Embryonic facial prominence (tissue), 1 donor: ENCODE data around the gene LPXN.

ENCODE experiments used
- DNase-seq: peaks from one replicate; pipeline ENCODE4 v3.0.0-alpha.2; 2016; ENCODE audit errors: extremely low spot score

LPXN gene

DNA sequence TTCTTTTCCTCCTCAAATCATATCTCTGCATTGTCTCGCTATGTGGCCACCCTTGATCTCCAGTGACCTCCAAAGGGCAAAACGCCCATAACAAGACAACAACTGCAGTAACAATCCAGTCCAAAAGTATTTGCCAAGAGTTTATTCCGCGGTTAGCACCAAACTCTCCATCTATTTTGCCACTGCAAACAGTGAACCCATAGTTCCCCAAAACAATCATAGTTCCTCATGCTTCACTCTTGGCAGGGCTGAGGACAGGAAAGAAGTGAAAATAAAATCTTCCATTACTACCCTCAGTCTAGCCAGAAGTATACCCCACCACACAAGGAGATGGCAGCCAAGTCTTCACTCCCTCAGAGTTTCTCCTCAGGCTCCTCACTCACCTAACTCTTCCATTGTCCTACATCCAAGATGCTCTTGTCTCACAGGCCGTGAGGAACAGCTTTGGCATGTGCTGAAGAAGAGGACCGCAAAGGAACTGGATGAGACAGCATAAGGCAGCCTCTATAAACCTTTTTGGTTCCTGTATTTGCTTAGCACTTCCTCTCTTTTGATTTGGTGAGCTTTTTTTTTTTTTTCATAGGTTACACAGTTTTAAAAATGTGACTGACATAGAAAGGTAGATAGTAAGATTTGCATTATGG, at the start of gene LPXN:
LPXN (minus strand) TSS at position 480 of the 644 bp plus-strand sequence; CDS start at position 396, 84 bp downstream.
- no peak for DNase-seq

DNA sequence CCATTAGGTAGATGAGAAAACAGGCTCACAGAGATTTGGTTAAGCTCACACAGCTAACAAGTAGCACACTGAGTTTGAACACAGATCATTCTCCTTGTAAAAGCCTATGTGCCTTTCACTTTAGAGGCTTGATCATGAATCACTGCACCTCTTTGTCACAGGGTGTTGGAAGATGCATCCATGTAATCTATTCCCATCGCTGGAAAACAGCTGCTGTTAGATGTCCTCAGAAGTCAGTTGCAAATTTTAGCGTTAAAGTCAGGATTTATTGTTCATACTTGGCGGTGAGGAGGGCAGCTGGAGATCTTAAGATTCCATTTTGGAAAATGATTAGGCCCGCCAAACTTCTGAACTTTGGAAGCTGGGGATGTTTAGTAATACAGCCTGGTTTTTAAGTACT, 49.4 kb upstream of the LPXN start:
- DNase-seq: no peak

DNA sequence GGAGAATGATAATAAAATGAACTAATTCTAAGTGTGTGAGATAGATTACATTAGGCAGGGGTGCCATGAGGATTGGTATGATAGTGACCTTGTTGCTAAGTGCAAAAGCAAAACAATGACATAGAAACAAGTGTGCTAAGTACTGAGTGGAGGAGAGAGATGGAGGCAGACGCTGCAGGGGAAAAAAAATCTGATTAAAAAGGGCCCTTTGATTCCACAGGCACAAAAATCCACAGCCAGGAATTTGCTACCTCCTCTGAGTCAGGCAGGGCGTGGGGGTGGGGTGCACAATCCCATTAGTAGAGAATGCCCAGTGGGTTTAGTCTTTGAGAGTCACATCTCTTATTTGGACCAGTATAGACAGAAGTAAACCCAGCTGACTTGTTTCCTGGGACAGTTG, 46.7 kb upstream of the LPXN start, which contains the start of gene CNTF:
CNTF (plus strand) TSS at position 322 of the 400 bp plus-strand sequence. CDS start 88 bp downstream, outside the sequence.
- no peak for DNase-seq

- DNase-seq: no peak
Observed at GRCh38 chr11:58621586-58622262, 46.1 kb upstream of the LPXN start.

GRCh38 chr11:58617976-58618557, 42.4 kb upstream of the LPXN start:
- DNase-seq: no peak

- DNase-seq: no peak
Observed at GRCh38 chr11:58616594-58616993, 40.9 kb upstream of the LPXN start.

DNA sequence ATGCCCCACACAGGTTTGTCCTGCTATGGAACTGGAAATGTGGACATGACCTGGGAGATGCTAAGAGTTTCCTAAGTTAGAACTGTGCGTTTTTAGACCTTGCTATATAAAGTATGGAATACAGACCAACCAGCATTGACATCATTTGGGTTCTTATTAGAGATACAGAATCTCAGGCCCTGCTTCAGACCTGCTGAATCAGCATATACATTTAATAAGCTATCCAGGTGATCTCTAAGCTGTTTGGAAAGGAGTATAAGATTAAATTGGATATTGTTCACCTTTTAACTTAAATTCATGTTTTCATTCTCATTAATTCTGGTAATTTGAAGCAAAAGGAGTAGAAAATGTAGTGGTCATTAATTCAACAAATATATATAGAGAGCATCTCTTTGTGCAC, 39.9 kb upstream of the LPXN start:
- DNase-seq: no peak

DNA sequence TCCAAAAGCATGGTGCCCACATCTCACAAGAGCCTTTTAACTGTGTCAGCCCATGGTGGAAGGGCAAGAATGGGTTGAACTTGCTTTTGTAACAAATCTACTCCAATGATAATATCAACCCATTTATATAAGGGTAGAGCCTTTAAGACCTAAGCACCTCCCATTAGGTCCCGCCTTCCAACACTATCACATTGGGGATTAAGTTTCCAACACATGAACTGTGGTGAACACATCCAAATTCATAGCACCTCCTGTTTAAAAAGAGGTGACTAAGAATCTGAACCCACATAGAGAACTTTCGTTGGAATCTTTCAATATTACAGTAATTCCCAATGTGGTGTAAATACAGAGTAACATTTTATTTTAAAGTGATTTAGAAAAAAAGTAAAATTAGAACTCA, 37.6 kb upstream of the LPXN start:
- no peak for DNase-seq

- DNase-seq: no peak
Observed at GRCh38 chr11:58609723-58610122, 34.1 kb upstream of the LPXN start.

DNA sequence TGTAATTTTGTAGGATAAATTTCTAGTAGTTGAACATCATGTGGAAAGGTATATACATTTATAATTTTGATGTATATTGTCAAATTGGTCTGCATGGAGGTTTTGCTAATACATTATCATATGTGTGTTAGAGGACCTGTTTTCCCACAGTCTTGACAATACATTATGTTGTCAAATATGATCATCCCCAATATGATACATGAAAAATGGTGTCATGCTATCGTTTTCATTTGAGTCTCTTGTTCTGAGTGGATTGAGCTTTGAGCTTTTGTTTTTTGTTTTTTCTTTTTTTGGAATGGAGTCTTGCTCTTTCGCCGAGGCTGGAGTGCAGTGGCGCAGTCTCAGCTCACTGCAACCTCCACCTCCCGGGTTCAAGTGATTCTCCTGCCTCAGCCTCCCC, 32.7 kb upstream of the LPXN start:
- DNase-seq: no peak

GRCh38 chr11:58606930-58607714, 31.5 kb upstream of the LPXN start:
- DNase-seq: no peak

DNA sequence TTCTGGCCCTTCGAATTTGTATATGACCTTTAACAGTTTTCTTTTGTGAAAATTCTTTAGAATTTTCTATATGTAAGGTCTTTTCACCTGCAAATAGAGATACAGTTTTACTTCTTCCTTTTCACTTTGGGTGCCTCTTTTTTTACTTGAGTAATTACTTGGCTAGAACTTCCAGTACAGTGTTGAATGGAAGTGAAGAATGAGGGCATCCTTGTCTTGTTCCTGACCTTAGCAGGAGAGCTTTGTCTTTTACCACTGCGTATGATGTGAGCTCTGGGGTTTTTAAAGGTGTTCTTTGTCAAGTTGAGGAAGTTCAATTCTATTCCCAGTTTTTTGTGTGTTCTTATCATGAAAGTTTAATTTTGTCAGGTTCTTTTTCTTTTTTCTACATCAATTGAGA, 24.9 kb upstream of the LPXN start:
- DNase-seq: no peak

DNA sequence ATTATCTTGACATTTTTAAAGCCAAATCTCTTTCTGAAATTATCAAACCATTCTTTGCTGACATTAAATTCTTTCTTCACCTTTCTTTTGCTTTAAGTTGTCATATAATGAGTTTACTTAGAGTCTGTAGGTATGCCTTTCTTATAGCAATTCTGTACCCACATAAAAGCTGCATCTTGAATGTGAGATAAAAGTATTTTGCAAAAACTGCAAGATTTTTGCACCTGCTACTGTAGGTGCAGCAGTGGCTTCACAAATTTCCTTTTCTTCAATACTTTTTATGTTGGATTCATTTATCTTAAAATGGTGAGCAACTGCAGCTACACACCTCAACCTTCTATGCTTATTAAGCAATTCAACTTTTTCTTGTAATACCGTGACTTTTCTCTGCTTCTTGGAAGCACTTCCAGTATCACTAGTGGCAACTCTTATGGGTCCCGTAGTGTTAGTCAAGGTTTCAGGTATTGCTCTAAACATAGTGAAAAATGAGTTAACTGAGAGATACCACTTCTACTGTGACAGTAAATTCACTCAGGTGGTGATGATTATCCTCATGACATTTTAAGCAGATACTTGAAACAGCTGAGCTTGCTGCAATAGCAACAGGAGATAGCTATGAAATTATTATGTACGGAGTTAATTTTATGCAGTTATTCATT, 22.0 kb upstream of the LPXN start:
- no peak for DNase-seq

DNA sequence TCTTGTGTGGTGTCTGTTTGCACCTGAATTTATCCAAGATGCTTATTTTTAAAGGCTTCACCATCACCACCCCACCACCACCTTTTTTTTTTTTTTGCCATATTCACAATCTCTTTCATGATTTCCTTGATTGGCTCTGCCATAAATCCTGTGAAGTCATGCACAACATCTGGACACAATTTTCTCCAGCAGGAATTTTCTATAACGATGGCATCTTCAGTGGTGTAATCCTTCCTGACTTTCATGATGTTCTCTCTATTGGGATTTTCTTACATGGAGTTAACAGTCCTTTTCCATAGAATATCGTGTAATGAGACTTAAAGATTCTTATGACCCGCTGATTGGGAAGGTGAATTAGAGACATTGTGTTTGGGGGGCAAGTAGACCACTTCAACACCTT, 21.0 kb upstream of the LPXN start:
- no peak for DNase-seq

DNA sequence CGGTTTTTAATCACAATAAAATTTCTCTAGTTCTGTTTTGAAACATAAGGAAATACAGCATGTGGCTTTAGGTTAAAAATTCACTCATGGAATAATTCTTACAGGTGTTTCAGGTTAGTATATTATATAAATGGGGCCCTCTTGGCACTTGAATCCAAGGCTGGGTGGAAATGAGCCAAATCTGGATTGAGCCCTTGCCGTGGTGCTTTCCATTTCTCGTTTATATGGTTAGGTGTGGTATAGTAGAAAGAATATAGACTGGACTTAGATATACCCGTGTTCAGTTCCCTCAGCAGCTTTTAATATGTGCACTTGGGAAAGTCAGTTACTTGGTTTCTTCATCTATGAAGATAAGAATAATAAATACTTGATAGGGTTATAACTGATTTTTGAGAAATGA, 19.2 kb upstream of the LPXN start:
- no peak for DNase-seq

- DNase-seq: no peak
Observed at GRCh38 chr11:58592760-58593472, 17.3 kb upstream of the LPXN start.

- no peak for DNase-seq
Observed at GRCh38 chr11:58591659-58592058, 16.0 kb upstream of the LPXN start.

GRCh38 chr11:58586998-58587397, 11.3 kb upstream of the LPXN start:
- no peak for DNase-seq

- DNase-seq: no peak
Observed at GRCh38 chr11:58582437-58582836, 6.8 kb upstream of the LPXN start.

DNA sequence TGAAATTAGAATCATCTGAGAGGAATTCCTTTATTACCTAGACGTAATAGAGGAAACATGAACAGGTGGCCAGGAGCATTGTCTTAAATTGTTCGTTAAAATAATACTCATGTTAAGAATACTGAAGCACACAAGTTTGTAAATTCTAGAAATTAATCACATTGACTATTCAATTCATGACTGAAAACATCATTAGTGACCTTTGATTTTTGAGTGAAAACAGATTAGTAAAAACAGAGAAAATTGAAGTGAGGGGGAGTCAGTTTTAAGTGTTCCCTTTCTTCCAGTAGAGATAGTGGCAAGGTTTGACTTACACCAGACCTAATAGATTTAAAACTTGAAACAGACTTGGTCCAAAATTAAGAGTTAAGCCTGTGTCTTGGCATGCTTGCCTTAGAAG, 4.7 kb upstream of the LPXN start:
- DNase-seq: no peak
